GM12865 (cell line): ENCODE measurements around the gene SEC24A.
"Not testable (repeated sequence)": the region's sequence is repeated elsewhere in the genome, so short reads cannot be mapped to it uniquely, and the experiment has no call there.

Experiments
- DNase-seq: peaks from one replicate; pipeline ENCODE4 v3.0.0; 2010; ENCODE audit warnings: low read depth
- H3K4me3 ChIP-seq: 2 replicates; pipeline ENCODE4 v1.5.1; 2011; ENCODE audit warnings: mild to moderate bottlenecking, low read depth, low read length, control low read depth
- CTCF ChIP-seq: IDR thresholded peaks from 2 replicates; pipeline ENCODE4 v1.5.1; 2011; ENCODE audit warnings: low read length, control low read depth, low read depth, inconsistent platforms; ENCODE audit not compliant: insufficient read depth; ENCODE audit errors: missing control alignments

Gene SEC24A

DNA sequence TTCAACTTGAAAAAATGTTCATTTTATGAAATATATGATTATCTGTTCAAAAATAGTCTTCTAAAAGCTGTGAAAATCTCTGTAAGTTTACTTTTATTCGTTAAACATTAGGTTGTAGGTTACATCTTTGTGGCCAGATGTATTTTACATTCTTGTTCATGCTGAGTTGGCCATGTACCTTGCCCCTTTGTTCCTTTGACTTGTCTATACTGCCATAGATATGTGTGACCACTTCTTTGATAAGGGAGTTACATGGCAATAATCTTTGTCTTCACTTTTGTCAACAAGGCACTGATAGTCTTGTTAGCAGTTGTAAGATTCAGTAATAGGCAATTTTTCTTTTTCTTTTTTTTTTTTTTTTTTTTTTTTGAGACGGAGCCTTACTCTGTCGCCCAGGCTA, 15.9 kb downstream of the SEC24A start:
- DNase-seq = no peak
- TF ChIP-seq CTCF = no peak

GRCh38 chr5:134673546-134673945, 25.0 kb downstream of the SEC24A start:
- H3K4me3 ChIP-seq, DNase-seq: not testable (repeated sequence)

More for the DNA sequence above, 15.9 kb downstream of the SEC24A start:
- no peak overlapping the region for H3K4me3 ChIP-seq

- DNase-seq, H3K4me3 ChIP-seq: not testable (repeated sequence)
These were observed 28.8 kb downstream of the SEC24A start for GRCh38 chr5:134677357-134677756.

- DNase-seq, H3K4me3 ChIP-seq: not testable (repeated sequence)
These were observed 41.6 kb downstream of the SEC24A start for GRCh38 chr5:134690144-134690543.

DNA sequence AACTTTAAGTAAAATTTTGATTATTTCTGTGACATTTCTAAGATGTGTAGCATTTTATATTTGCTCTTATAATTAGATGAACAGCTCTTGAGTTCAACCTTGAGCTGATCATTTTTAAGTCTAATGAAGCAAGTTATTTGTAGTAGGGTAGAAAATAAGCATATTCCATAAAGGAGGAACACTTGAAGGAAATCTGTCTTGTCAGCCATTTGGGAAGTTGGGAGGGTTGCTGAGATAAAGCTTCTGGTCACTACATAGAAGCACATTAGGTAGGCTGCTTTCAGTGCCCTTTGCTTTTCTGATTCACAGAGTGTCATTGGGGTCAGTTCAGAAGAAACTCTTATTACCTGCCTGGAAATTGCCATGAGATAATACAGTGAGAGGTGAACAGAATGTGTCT, 44.1 kb downstream of the SEC24A start:
- H3K4me3 ChIP-seq = no peak overlapping the region
- DNase-seq = no peak
- no peak for TF ChIP-seq CTCF

GRCh38 chr5:134708301-134708700, 59.7 kb downstream of the SEC24A start:
- no peak overlapping the region for H3K4me3 ChIP-seq
- DNase-seq = no peak
- TF ChIP-seq CTCF = no peak

- H3K4me3 ChIP-seq = no peak overlapping the region
- TF ChIP-seq CTCF = no peak
These were observed 65.5 kb downstream of the SEC24A start for GRCh38 chr5:134714120-134714519.

DNA sequence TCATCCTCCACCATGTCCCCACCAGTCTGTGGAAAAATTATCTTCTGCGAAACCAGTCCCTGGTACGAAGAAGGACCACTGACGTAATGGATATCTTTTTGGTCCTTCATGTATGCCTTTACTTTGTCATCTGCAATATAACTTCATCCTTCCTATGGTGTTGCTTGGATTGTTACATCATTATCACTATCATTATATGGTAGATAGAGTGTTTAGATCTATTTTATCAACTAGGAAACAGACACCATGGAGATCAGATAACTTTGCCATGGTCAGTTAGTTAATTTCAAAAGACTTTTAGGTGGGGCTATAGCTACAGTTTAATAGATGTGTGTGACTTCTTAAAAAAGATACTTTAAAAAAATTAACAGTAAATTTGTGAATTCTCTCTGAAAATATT, 66.0 kb downstream of the SEC24A start:
- H3K4me3 ChIP-seq = no peak overlapping the region
- no peak for DNase-seq
- TF ChIP-seq CTCF = no peak

More at GRCh38 chr5:134714120-134714519, 65.5 kb downstream of the SEC24A start:
- no peak for DNase-seq

- not testable (repeated sequence) for DNase-seq, H3K4me3 ChIP-seq
These were observed 66.9 kb downstream of the SEC24A start for GRCh38 chr5:134715466-134715865.
